T47D (cell line): ENCODE data around the gene DLG4.

ENCODE experiments used
- DNase-seq, 2 experiments: peaks; one replicate each; pipeline versions ENCODE4 v3.0.0 to v3.0.0-alpha.2; 2011 to 2012; ENCODE audit warnings: low read depth in 1 of 2, low spot score in 1 of 2
- JUND ChIP-seq: IDR thresholded peaks from 2 replicates; pipeline ENCODE4 v1.6.1; 2012; ENCODE audit warnings: low read depth
- in situ Hi-C: cut with HindIII; loops from 2 replicates; pipeline ENCODE4 v1.10.0; 2016; ENCODE audit warnings: low sequenced_read_pairs, low pct_unique_long_range_greater_than_20kb

Gene DLG4

GRCh38 chr17:7219812-7220592 lies at the start of gene DLG4, which contains the start of gene ACADVL:
Gene DLG4, minus strand, starts transcription at chr17:7219836.
Gene ACADVL, plus strand, starts transcription at chr17:7219938. Its CDS starts 47 bp downstream, at chr17:7219985.
- in situ Hi-C loops = no loop called here
- peak; percentile 80 to 97 for DNase-seq

DNA sequence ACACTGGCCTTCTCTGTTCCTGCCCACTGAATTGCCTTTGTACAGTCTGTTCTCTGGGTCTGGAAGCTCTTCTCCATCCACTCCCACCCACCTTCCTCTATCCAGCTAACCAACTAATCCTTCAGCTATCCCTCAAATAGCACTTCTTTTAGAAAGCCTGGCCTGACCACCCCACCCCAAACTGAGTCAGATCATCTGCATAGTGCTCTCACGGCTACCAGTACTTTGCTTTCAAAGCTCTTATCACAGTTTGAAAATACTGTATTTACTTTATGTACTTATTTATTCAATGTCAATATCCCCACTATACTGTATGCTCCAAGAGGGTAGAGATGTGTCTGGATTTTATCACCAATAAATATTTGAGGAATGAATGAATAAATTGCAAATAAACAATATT lies 47.1 kb upstream of the DLG4 start:
- DNase-seq = no peak
- in situ Hi-C loops = no loop called here
- TF ChIP-seq JUND = no peak

More at GRCh38 chr17:7219812-7220592, at the start of gene DLG4, which contains the start of gene ACADVL:
- no peak for TF ChIP-seq JUND

DNA sequence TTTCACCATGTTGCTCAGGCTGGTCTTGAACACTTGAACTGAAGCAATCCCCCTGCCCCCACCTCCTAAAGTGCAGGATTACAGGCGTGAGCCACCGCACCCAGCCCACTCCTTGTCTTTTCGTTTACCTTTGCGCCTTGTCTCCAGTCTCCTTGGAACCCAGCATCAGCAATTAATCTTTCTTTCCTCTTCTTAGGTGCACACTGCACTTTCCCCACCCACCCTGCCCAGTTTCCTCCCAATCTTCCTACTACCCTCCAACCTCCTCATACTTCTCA lies 44.1 kb upstream of the DLG4 start:
- no peak for TF ChIP-seq JUND
- in situ Hi-C loops = no loop called here
- DNase-seq = no peak

DNA sequence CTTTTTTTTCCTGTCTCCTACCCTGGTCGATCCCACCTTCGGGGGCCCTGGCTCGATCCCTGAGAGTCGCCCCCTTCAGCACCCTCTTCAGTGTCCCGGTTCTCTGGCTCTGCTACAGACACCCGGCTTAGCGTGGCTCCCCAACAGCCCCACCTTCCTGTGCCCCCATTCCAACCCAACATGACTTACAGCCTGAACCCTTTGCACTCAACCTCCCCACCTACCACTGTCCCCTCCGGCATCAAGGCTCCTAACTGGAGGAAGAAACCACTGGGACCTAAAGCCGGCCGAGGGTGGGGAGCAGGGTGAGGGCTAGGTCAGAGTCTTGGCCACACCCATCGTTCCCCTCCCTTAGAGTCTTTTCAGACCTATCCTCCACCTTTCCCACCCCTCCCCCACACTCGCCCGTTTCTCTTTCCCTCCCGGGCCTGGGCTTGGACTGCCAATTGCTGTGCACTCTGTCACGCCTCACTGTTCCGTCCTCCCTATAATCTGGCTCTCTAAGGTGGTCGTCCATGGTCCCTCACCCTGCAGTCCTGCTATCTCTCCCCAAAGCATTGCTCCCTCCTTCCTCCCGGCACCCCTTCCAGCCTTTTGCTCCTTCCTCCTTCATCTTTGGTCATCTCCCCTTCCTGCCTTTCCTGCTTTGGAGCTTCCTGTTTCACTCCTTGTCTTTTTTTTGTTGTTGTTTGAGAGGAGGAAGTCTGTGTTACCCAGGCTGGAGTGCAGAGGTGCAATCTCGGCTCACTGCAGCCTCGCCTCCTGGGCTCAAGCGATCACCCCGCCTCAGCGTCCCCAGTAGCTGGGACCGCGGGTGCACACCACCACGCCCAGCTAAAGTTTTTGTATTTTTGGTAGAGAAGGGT lies 43.5 kb upstream of the DLG4 start:
- no peak for TF ChIP-seq JUND
- peak; percentile 39 to 89 for DNase-seq
- in situ Hi-C loops = no loop called here

DNA sequence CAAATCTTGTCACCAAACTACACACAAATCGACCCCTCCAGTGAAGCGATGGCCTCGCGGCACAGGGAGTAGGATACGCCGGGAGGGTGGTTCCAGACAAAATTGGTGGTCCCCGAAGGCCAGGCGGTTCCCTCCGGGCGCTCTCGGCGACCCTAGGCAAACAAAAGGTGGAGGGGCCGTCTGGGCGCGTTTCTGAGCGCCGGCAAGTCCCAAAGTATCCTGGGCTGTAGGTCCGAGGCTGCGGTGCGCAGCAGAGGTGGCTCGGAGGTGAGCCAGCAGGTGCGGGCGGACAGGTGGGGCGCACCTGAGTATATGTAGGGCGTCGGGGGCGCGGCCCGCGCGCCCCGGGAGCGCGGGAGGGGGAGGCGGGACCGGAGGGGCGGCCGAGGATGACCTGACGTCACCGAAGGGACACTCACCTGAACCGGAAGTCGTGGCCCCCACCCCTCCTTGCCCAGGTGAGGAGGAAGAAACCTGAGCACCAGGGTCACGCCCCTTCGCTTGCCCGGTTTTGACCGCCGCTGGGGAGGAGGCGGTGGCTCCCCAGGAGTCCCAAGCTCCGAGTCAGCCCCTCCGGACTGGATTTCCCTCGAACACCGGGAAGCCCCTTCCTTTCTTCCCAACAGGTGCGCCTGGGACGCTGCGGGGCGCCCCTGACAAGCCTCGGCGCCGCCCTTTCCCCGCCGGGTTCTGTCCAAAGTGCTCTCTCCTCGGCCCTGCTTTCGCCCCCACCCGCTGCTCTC lies 42.7 kb upstream of the DLG4 start, which contains the start of gene CLDN7:
Gene CLDN7, minus strand, starts transcription at position 287 of the 743 bp plus-strand sequence. CDS start 435 bp downstream, outside the sequence.
- no peak for TF ChIP-seq JUND
- in situ Hi-C loops = no loop called here
- DNase-seq = peak; percentile 84 to 97

GRCh38 chr17:7261379-7262191 lies 41.9 kb upstream of the DLG4 start:
- in situ Hi-C loops = no loop called here
- no peak for TF ChIP-seq JUND
- no peak for DNase-seq

GRCh38 chr17:7260651-7261378 lies 41.2 kb upstream of the DLG4 start:
- TF ChIP-seq JUND = no peak
- in situ Hi-C loops = no loop called here
- peak; percentile 43 to 67 for DNase-seq

- DNase-seq = no peak
- TF ChIP-seq JUND = no peak
- in situ Hi-C loops = no loop called here
Measured at GRCh38 chr17:7260151-7260550, 40.5 kb upstream of the DLG4 start.

DNA sequence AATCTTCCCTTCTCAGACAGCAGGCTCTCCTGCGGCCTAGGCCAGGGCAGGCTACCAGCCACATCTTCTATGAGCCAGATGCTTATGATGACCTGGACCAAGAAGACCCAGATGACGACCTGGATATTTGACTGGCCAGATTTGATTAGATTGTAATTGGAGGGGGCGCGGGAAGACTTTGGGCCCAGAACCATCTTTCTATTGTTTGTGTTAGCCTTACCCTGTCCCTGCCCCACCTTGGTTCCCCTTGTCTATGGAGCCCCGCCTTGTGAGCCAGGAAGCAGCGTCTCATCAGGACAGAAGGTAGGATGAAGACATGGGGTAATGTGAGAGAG lies 39.9 kb upstream of the DLG4 start:
- DNase-seq = no peak
- no peak for TF ChIP-seq JUND
- in situ Hi-C loops = no loop called here

- no peak for TF ChIP-seq JUND
- DNase-seq = no peak
- in situ Hi-C loops = no loop called here
Measured at GRCh38 chr17:7258731-7259554, 39.3 kb upstream of the DLG4 start.
